Fibroblast of lung (primary cell): ENCODE results near the gene NRROS.

Experiments used
- CTCF ChIP-seq, 2 donors: IDR thresholded peaks in 1 of 2; conservative IDR thresholded peaks in 1 of 2; 1 replicate in 1 of 2; 2 replicates in 1 of 2; pipeline ENCODE4 v1.5.1; 2011 to 2012; ENCODE audit warnings: low read length in 2 of 2, control low read depth in 1 of 2, inconsistent platforms in 1 of 2, low read depth in 1 of 2, mild to moderate bottlenecking in 1 of 2
- EZH2 ChIP-seq: IDR thresholded peaks from 2 replicates; pipeline ENCODE4 v1.5.1; 2012; ENCODE audit warnings: low read length, control low read depth, mild to moderate bottlenecking; ENCODE audit errors: missing control alignments

DNA sequence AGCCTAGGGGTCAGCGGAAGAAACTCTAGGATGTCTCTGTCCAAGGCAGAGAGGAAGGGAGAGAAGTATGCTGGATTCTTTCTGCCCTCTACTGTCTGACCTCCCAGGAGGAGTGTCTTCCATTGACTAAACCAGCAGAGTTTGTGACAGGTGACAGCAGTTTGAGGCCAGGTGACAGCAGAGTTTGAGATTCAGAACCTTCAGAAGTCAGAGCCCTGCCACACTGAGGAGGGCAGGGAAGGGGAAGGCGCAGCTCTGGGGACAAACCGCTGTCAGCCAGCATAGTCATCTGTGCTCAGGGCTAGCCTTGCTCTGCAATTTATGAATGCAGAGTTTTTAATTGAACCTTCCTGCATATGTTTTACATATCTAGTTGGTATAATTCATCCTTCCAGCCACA lies 12.3 kb downstream of the NRROS start:
- TF ChIP-seq CTCF (conservative IDR thresholded peaks at IDR 0.05 in 1 of 2, IDR thresholded peaks at IDR 0.05 in 1 of 2; ENCODE audit: low read depth in 1 of 2, low read length in 2 of 2): no peak
- no peak for TF ChIP-seq EZH2
